ENCODE results near the gene PLCXD3.

DNA sequence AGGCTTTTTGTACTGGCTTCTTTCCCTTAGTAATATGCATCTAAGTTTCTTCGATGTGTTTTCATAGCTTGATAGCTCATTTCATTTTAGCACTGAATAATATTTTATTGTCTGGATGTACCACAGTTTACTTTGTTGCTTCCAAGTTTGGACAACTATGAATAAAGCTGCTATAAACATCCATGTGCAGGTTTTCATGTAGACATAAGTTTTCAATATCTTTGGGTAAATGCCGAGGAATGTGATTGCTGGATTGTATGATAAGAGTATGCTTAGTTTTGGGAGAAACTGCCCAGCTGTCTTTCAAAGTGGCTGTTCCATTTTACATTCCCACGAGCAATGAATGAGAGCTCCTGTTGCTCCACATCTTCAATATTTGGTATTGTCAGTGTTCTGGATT is 84.7 kb downstream of the PLCXD3 start:
- TF ChIP-seq EP300 (IDR thresholded peaks at IDR 0.05) (no peak), POLR2AphosphoS5 (IDR thresholded peaks at IDR 0.05) (no peak), CTCF (IDR thresholded peaks at IDR 0.05) (no peak), POLR2A (IDR thresholded peaks at IDR 0.05) (no peak)

Measured in upper lobe of left lung (tissue), 4 donors.